HG03520 (cell line): Measurements from ENCODE around the gene SCN5A.

Source experiments
- ATAC-seq: cut with Tn5 transposase; IDR thresholded peaks from one replicate; pipeline ENCODE4 v1.9.1; 2021; ENCODE audit warnings: mild to moderate bottlenecking, moderate library complexity; ENCODE audit not compliant: unreplicated experiment

The SCN5A gene

GRCh38 chr3:38545983-38546382, 103.5 kb downstream of the SCN5A start:
- no peak for ATAC-seq

- no peak for ATAC-seq
These were observed 103.9 kb downstream of the SCN5A start for GRCh38 chr3:38545550-38545949.

- no peak for ATAC-seq
These were observed 104.6 kb downstream of the SCN5A start for GRCh38 chr3:38544926-38545325.

- no peak for ATAC-seq
These were observed 105.9 kb downstream of the SCN5A start for GRCh38 chr3:38543586-38543985.

GRCh38 chr3:38542401-38543298, 106.8 kb downstream of the SCN5A start:
- ATAC-seq: no peak

GRCh38 chr3:38541806-38542205, 107.7 kb downstream of the SCN5A start:
- no peak for ATAC-seq

- no peak for ATAC-seq
These were observed 110.6 kb downstream of the SCN5A start for GRCh38 chr3:38538773-38539353.

- ATAC-seq: no peak
These were observed 112.8 kb downstream of the SCN5A start for GRCh38 chr3:38536671-38537070.

- no peak for ATAC-seq
These were observed 114.9 kb downstream of the SCN5A start for GRCh38 chr3:38534604-38535003.

- no peak for ATAC-seq
These were observed 115.3 kb downstream of the SCN5A start for GRCh38 chr3:38534180-38534579.

GRCh38 chr3:38533285-38533976, 116.1 kb downstream of the SCN5A start:
- no peak for ATAC-seq

GRCh38 chr3:38532529-38532928, 117.0 kb downstream of the SCN5A start:
- no peak for ATAC-seq

- ATAC-seq: no peak
These were observed 121.0 kb downstream of the SCN5A start for GRCh38 chr3:38528457-38528856.

GRCh38 chr3:38526792-38527191, 122.7 kb downstream of the SCN5A start:
- ATAC-seq: no peak

GRCh38 chr3:38524141-38524739, 125.2 kb downstream of the SCN5A start:
- no peak for ATAC-seq

- no peak for ATAC-seq
These were observed 127.5 kb downstream of the SCN5A start for GRCh38 chr3:38522002-38522401.

GRCh38 chr3:38521391-38521987, 128.0 kb downstream of the SCN5A start:
- ATAC-seq: no peak

- no peak for ATAC-seq
These were observed 129.8 kb downstream of the SCN5A start for GRCh38 chr3:38519651-38520050.

- ATAC-seq: no peak
These were observed 130.5 kb downstream of the SCN5A start for GRCh38 chr3:38519000-38519399.

GRCh38 chr3:38516669-38517068, 132.8 kb downstream of the SCN5A start:
- no peak for ATAC-seq

- ATAC-seq: no peak
These were observed 134.1 kb downstream of the SCN5A start for GRCh38 chr3:38515367-38515766.
